HepG2 (cell line): ENCODE measurements around the gene CUL9. TPM values are rescaled to one million over a fixed set of nuclear protein-coding genes. Genes with fewer than 3 reads are reported as not detected.

Source experiments
- ATRX ChIP-seq: sonication (generic); formaldehyde crosslinking; IDR thresholded peaks from 2 replicates; pipeline ENCODE4 v1.4.0; 2020; ENCODE audit warnings: missing genetic modification reagents, borderline replicate concordance
- CREB1 ChIP-seq, 2 experiments: fragments of 450-650 bp in 1 of 2; IDR thresholded peaks; 2 replicates each; pipeline ENCODE4 v1.6.1; 2016 to 2017; ENCODE audit warnings: control low read depth in 1 of 2, mild to moderate bottlenecking in 1 of 2, missing compliant biosample characterization in 1 of 2, missing genetic modification characterization in 1 of 2
- CTCF ChIP-seq: sonication (generic); formaldehyde crosslinking; IDR thresholded peaks from 2 replicates; pipeline ENCODE4 v1.5.0; 2020; ENCODE audit warnings: mild to moderate bottlenecking, missing genetic modification reagents, moderate library complexity
- GABPA ChIP-seq, 2 experiments: IDR thresholded peaks; 2 replicates each; pipeline ENCODE4 v1.6.1; 2011 to 2016; ENCODE audit warnings: low read depth in 2 of 2, low read length in 1 of 2, missing biosample characterization in 1 of 2, missing genetic modification characterization in 1 of 2
- GPN1 ChIP-seq: sonication (generic); formaldehyde crosslinking; IDR thresholded peaks from 2 replicates; pipeline ENCODE4 v1.5.1; 2020; ENCODE audit warnings: missing genetic modification reagents, borderline replicate concordance
- GTF2F1 ChIP-seq: fragments of 150-350 bp; IDR thresholded peaks from 2 replicates; pipeline ENCODE4 v1.6.1; 2014; ENCODE audit warnings: low read length
- KDM5B ChIP-seq: sonication (generic); formaldehyde crosslinking; IDR thresholded peaks from 2 replicates; pipeline ENCODE4 v1.4.0; 2020; ENCODE audit warnings: missing genetic modification reagents, mild to moderate bottlenecking, borderline replicate concordance
- PAWR ChIP-seq: sonication (generic); formaldehyde crosslinking; IDR thresholded peaks from 2 replicates; pipeline ENCODE4 v1.4.0; 2020; ENCODE audit warnings: missing genetic modification reagents, mild to moderate bottlenecking, borderline replicate concordance
- PCBP1 ChIP-seq: fragments of 200-400 bp; formaldehyde crosslinking; IDR thresholded peaks from 2 replicates; pipeline ENCODE4 v1.6.1; 2017; ENCODE audit warnings: mild to moderate bottlenecking, low read depth, low read length, borderline replicate concordance
- POLR2G ChIP-seq: fragments of 200-400 bp; formaldehyde crosslinking; IDR thresholded peaks from 2 replicates; pipeline ENCODE4 v1.6.1; 2018; ENCODE audit warnings: mild to moderate bottlenecking, low read depth, low read length, moderate library complexity
- RAD21 ChIP-seq: fragments of 450-650 bp; formaldehyde crosslinking; IDR thresholded peaks from 2 replicates; pipeline ENCODE4 v1.5.0; 2020; ENCODE audit warnings: mild to moderate bottlenecking
- SALL2 ChIP-seq: sonication (generic); formaldehyde crosslinking; IDR thresholded peaks from 2 replicates; pipeline ENCODE4 v1.8.1; 2023; ENCODE audit warnings: mild to moderate bottlenecking, missing genetic modification reagents, inconsistent platforms
- SMAD3 ChIP-seq: sonication (generic); formaldehyde crosslinking; IDR thresholded peaks from 2 replicates; pipeline ENCODE4 v1.4.0; 2020; ENCODE audit warnings: missing genetic modification reagents
- SUZ12 ChIP-seq: fragments of 150-350 bp; IDR thresholded peaks from 2 replicates; pipeline ENCODE4 v1.6.1; 2014; ENCODE audit warnings: low read depth, low read length
- TARDBP ChIP-seq: sonication (generic); formaldehyde crosslinking; IDR thresholded peaks from 2 replicates; pipeline ENCODE4 v1.8.0; 2022; ENCODE audit warnings: mild to moderate bottlenecking, missing genetic modification reagents
- TBX2 ChIP-seq: sonication (generic); formaldehyde crosslinking; IDR thresholded peaks from 2 replicates; pipeline ENCODE4 v1.5.0; 2020; ENCODE audit warnings: missing genetic modification reagents, mild to moderate bottlenecking, borderline replicate concordance
- WIZ ChIP-seq: sonication (generic); formaldehyde crosslinking; IDR thresholded peaks from 2 replicates; pipeline ENCODE4 v1.5.1; 2020; ENCODE audit warnings: mild to moderate bottlenecking, missing genetic modification reagents
- ZNF224 ChIP-seq: sonication (generic); formaldehyde crosslinking; IDR thresholded peaks from 2 replicates; pipeline ENCODE4 v1.5.0; 2020; ENCODE audit warnings: mild to moderate bottlenecking, missing genetic modification reagents
- ZNF225 ChIP-seq: sonication (generic); formaldehyde crosslinking; IDR thresholded peaks from 2 replicates; pipeline ENCODE4 v1.4.0; 2020; ENCODE audit warnings: mild to moderate bottlenecking, missing genetic modification reagents
- ZNF331 ChIP-seq: sonication (generic); formaldehyde crosslinking; IDR thresholded peaks from 2 replicates; pipeline ENCODE4 v1.4.0; 2020; ENCODE audit warnings: missing genetic modification reagents
- ZNF431 ChIP-seq: sonication (generic); formaldehyde crosslinking; IDR thresholded peaks from 2 replicates; pipeline ENCODE4 v1.9.0; 2022; ENCODE audit warnings: missing genetic modification reagents, low read depth, mild to moderate bottlenecking, borderline replicate concordance
- ZNF556 ChIP-seq: sonication (generic); formaldehyde crosslinking; IDR thresholded peaks from 2 replicates; pipeline ENCODE4 v1.4.0; 2020; ENCODE audit warnings: mild to moderate bottlenecking, missing genetic modification reagents, borderline replicate concordance
- ZNF839 ChIP-seq: sonication (generic); formaldehyde crosslinking; IDR thresholded peaks from 2 replicates; pipeline ENCODE4 v1.4.0; 2020; ENCODE audit warnings: missing genetic modification reagents, mild to moderate bottlenecking, borderline replicate concordance
- ZSCAN25 ChIP-seq: sonication (generic); formaldehyde crosslinking; IDR thresholded peaks from 2 replicates; pipeline ENCODE4 v1.8.0; 2022; ENCODE audit warnings: mild to moderate bottlenecking, missing genetic modification reagents
- polyA plus RNA-seq, 8 experiments: library from polyadenylated mRNA; depleted of rRNA in 3 of 8; stranded (reverse) in 7 of 8; unstranded in 1 of 8; fragments of >200 nt; fragmentation: Illumina TruSeq in 4 of 8; extraction: Trizol in 4 of 8; gene quantifications; 2 replicates each; pipeline versions ENCODE4 v1.2.1 to v1.2.3, GENCODE V29; 2011 to 2016; ENCODE audit warnings: low read depth in 4 of 8, missing spikeins in 1 of 8, mixed read lengths in 1 of 8; ENCODE audit not compliant: insufficient read depth in 1 of 8
- total RNA-seq, 5 experiments: library from RNA; depleted of rRNA; stranded (reverse); fragments of >200 nt; fragmentation: Illumina TruSeq; extraction: Trizol; gene quantifications; 2 replicates each; pipeline ENCODE4 v1.2.3, GENCODE V29; 2016; ENCODE audit warnings: low read depth in 1 of 5
- TF ChIP-seq, protein P1 (sequence below): sonication (generic); formaldehyde crosslinking; IDR thresholded peaks from 2 replicates; pipeline ENCODE4 v1.4.0; 2020; ENCODE audit warnings: mild to moderate bottlenecking, missing genetic modification reagents
- TF ChIP-seq, protein P2 (sequence below): sonication (generic); formaldehyde crosslinking; IDR thresholded peaks from 2 replicates; pipeline ENCODE4 v1.4.0; 2020; ENCODE audit warnings: mild to moderate bottlenecking, missing genetic modification reagents
- TF ChIP-seq, protein P3 (sequence below): sonication (generic); formaldehyde crosslinking; IDR thresholded peaks from 2 replicates; pipeline ENCODE4 v1.8.1; 2023; ENCODE audit warnings: mild to moderate bottlenecking, missing genetic modification reagents, borderline replicate concordance

CUL9 gene
- total and polyA plus RNA-seq, 2 of the 13 experiments (the other 11 are each of a cell fraction or from before 2014, with no cell fraction given) = 11.4 to 13.7 TPM

DNA sequence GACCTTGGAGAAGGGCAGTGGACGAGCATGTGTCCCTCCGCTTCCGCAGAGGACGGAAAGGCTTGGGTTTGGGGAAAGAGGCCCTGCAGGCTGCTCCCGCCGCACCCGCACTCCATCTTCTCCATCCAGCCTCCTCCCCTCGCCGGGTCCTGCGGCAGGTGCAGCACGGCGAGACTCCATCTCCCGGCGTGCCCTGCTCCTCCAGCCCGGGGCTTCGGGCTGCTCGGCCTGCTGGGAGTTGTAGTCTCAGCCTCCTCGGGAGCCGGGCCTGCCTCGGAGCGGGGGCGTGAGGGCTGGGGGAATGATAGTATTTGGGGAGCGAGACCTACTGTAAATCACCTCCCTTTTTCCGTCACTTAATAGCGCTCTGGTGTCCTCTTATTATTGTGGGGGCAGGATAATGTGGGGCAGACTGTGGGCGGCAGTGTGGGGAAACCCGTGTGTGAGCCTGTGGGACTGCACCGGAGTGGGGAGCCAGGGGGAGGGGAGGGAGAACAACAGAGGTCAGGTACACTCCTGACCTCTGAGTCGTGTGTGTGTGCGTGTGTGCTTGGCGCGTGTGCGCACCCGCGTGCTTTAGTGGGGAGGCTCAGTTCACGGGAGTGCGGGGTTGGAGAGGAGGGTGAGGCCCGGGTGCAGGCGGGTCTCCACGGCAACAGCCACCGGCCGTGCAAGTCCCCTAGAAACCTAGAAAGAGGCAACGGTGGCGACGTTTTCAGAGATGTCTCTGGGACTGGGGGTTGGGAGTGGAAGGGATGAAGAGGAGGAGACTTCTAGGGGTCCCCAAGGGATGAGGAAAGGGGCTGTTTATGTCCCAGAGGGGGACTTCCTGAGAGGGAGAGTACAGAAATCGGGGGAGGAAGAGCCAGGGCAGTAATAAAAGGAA, 65.4 kb downstream of the CUL9 start (continued):
- TF ChIP-seq ZNF225 (CRISPR knock-in tag) = 0 out of 2 replicates have a peak, but pooled peaks have one; percentile 30
- TF ChIP-seq GPN1 (CRISPR knock-in tag) = 0 out of 2 replicates have a peak, but pooled peaks have one; percentile 12
- peak; percentile 88; the same call in 1 of the 2 replicates for TF ChIP-seq ZNF556 (CRISPR knock-in tag)
- peak; percentile 79 for TF ChIP-seq KDM5B (CRISPR knock-in tag)
- TF ChIP-seq, protein P1, sequence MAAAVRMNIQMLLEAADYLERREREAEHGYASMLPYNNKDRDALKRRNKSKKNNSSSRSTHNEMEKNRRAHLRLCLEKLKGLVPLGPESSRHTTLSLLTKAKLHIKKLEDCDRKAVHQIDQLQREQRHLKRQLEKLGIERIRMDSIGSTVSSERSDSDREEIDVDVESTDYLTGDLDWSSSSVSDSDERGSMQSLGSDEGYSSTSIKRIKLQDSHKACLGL (CRISPR knock-in tag) = no peak
- TF ChIP-seq ZNF431 = no peak
- TF ChIP-seq ZNF839 (CRISPR knock-in tag) = 0 out of 2 replicates have a peak, but pooled peaks have one; percentile 28
- TF ChIP-seq ZNF224 = no peak
- no peak for TF ChIP-seq GTF2F1
- TF ChIP-seq SMAD3 (CRISPR knock-in tag) = 0 out of 2 replicates have a peak, but pooled peaks have one; percentile 40
- peak; percentile 76; the same call in 1 of the 2 replicates for TF ChIP-seq WIZ (CRISPR knock-in tag)
- TF ChIP-seq, protein P2, sequence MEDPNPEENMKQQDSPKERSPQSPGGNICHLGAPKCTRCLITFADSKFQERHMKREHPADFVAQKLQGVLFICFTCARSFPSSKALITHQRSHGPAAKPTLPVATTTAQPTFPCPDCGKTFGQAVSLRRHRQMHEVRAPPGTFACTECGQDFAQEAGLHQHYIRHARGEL (CRISPR knock-in tag) = 0 out of 2 replicates have a peak, but pooled peaks have one; percentile 45
- no peak for TF ChIP-seq ZNF331
- TF ChIP-seq TARDBP = peak; percentile 53; the same call in 1 of the 2 replicates
- no peak; the same call in 1 of the 2 replicates for TF ChIP-seq POLR2G
- peak; percentile 94 for TF ChIP-seq PCBP1
- TF ChIP-seq GABPA (IDR thresholded peaks at IDR 0.05; ENCODE audit: low read depth, low read length) = peak; percentile 59
- TF ChIP-seq GABPA (CRISPR knock-in tag; IDR thresholded peaks at IDR 0.05; ENCODE audit: low read depth) = peak; percentile 88
- TF ChIP-seq, protein P3, sequence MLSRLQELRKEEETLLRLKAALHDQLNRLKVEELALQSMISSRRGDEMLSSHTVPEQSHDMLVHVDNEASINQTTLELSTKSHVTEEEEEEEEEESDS (CRISPR knock-in tag) = peak; percentile 87; the same call in 1 of the 2 replicates
- TF ChIP-seq SALL2 (CRISPR knock-in tag) = peak; percentile 72
- TF ChIP-seq SUZ12 = peak; percentile 98
- peak; percentile 56; the same call in 1 of the 2 replicates for TF ChIP-seq ZSCAN25
- TF ChIP-seq TBX2 (CRISPR knock-in tag) = 0 out of 2 replicates have a peak, but pooled peaks have one; percentile 39
- TF ChIP-seq RAD21 (CRISPR knock-in tag) = no peak; the same call in 1 of the 2 replicates
- TF ChIP-seq CREB1 (IDR thresholded peaks at IDR 0.05) = no peak
- TF ChIP-seq CREB1 (CRISPR knock-in tag; IDR thresholded peaks at IDR 0.05) = peak; percentile 56; the same call in 1 of the 2 replicates
- no peak for TF ChIP-seq ATRX
- TF ChIP-seq PAWR (CRISPR knock-in tag) = no peak; the same call in 1 of the 2 replicates
- TF ChIP-seq CTCF (CRISPR knock-in tag) = peak; percentile 35
